Left renal pelvis (tissue), 4 donors: ENCODE results near the gene ENO3. TPM values are rescaled to one million over a fixed set of nuclear protein-coding genes. Genes with fewer than 3 reads are reported as not detected.
"Not testable (repeated sequence)": the region's sequence is repeated elsewhere in the genome, so short reads cannot be mapped to it uniquely, and the experiment has no call there.

Source experiments
- DNase-seq, 4 donors: peaks; one replicate each; pipeline ENCODE4 v3.0.0-alpha.2; 2013; ENCODE audit warnings: low read depth in 4 of 4, low spot score in 3 of 4
- polyA plus RNA-seq, 4 donors: library from polyadenylated mRNA; unstranded; fragments of 120-200 nt; gene quantifications; one replicate each; pipeline ENCODE4 v1.2.1, GENCODE V29; 2013; ENCODE audit not compliant: insufficient read length in 4 of 4

ENO3 gene
- polyA plus RNA-seq: 10 to 100 TPM; 14.8 to 30.0 (median 18.8) TPM

DNA sequence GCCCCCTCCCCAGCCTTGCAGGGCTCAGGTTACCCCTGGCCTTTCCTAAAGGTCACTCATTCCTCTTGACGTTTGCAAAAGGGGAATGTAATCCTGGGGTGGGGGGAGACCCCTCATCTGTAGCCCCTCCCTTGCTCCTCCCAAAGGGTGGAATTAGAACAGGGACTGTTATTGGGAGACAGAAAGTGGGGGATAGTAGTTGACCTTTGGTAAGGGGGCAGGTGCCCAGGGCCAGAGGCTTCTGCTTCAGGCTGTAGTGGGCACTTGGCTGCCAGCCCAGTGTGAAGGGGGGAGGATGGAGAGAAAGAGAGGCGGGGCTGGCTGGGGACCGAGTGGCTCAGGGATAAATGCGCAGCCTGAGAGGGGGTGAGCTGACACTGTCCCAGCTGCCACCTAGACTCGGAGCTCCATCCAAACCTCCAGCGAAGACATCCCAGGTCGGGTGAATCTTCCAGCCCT is at the start of gene ENO3:
Gene ENO3 (plus strand): TSS at position 374 of the 459 bp plus-strand sequence. CDS start 711 bp downstream, outside the sequence.
- no peak for DNase-seq

DNA sequence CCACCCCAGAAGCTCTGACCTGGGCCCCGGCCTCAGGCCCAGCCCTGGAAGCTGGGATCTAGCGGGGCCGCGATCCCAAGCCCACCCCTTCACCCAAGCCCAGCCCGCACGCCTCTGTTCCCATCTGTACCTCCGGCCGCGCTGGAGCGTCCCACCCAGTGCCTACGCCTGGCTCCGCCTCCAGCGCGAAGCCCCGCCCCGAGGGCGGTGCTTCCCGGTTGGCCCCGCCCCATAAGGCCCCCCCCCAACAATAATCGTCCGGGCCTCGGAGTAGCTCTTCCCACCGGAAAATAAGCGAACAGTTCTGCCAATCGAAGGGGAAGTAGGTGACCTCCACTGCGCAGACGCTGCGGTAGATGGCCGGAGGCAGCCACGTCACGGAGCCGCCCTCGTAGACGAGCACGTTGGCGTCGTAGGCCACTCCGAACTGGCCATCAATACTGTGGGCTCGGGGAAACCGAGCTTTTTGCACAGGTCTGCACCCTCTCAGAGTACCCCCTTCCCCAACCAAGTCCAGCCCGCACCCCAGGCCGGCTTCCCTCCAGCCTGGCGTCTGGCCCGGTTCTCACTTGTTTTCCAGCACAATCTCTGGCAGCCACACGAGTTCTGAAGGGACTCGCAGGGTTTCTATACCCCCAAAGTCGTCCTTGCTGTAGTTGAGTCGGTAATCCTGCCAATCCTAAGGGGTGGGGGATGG is 49.1 kb upstream of the ENO3 start:
- DNase-seq: no peak

DNA sequence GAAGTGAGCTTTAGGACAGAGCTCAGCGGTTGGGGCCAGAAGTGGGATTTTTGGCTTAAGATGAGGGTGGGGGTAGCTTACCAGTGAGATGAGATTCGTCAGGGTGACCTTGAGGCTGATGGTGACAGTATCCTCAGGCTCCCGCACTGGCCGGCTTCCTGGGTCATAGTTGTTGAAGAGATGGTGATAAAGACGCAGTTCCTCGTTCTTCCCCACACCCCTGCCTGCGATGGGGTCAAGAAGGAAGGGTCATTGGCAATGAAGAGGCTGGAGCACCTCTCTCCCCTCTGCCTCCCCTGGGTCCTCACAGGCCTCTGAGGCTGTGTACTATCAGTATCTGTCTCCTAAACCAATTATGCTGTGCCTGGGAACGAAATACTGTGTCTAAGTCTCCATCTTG is 48.4 kb upstream of the ENO3 start:
- DNase-seq: no peak

GRCh38 chr17:4903051-4903818 is 47.7 kb upstream of the ENO3 start, which contains the start of gene CHRNE:
Gene CHRNE (minus strand): TSS chr17:4903098. CDS start chr17:4903063, 35 bp downstream.
- DNase-seq: peak; percentile 59 to 77 (median 72)

GRCh38 chr17:4906642-4907041 is 44.3 kb upstream of the ENO3 start:
- not testable (repeated sequence) for DNase-seq

- DNase-seq: no peak
Measured at GRCh38 chr17:4908301-4908700, 42.6 kb upstream of the ENO3 start.

DNA sequence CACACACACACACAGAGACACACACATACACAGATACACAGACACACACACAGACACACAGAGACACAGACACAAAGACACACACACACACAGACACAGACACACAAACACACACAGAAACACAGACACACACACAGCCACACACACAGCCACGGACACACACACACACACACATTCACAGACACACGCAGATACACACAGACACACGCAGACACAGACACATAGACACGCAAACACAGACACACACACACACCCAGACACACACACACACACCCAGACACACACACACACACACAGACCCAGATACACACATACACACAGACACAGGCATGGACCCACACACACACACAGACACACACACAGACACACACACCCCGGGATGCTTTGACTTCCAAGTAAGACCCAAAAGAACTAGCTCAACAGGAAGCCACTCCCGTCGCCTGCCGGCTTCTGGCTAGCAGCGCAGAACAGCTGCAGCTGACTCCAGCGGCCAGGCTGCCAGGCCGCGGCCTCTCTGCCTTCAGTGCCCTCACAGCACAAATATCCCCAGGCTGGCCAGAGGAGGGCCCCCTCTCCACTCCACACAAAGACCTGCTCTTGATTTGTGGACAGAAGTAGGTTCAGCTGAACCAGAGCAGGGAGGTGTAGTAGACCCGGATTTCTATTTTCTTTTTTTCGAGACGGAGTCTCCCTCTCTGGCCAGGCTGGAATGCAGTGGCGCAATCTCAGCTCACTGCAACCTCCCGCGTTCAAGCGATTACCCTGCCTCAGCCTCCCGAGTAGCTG is 42.0 kb upstream of the ENO3 start:
- DNase-seq: peak; percentile 72 to 81 (median 78)

DNA sequence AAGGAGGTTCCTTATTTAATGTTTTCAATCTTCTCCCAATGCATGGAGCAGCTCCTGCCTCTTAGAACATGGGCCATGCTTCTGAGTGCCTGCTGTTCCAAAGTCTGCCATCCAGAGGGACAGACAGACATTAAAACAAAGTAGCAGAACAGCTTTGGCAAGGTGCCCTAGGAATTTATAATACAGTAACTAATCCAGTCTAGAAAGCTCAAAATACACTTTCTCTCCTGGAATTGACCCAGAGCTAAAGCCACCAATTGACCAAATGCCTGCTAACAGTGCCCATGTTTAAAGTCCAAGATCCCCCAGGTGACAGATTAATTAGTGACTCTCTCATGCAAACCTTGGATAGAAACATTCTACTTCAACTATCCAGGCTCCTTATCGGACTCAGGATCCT is 36.9 kb upstream of the ENO3 start:
- DNase-seq: no peak

DNA sequence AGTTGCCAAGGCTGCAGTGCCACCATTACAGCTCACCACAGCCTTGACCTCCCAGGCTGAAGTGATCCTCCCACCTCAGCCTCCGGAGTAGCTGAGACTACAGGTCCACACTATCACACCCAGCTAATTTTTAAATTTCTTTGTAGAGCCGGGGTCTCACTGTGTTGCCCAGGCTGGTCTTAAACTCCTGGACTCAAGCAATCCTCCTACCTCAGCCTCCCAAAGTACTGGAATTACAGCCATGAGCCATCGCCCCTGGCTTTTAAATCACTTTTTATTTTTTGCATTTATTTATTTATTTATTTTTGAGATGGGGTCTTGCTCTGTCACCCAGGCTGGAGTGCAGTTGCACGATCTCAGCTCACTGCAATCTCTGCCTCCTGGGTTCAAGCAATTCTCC is 36.4 kb upstream of the ENO3 start:
- DNase-seq: not testable (repeated sequence)

GRCh38 chr17:4919511-4920047 is 31.3 kb upstream of the ENO3 start:
- DNase-seq: no peak

DNA sequence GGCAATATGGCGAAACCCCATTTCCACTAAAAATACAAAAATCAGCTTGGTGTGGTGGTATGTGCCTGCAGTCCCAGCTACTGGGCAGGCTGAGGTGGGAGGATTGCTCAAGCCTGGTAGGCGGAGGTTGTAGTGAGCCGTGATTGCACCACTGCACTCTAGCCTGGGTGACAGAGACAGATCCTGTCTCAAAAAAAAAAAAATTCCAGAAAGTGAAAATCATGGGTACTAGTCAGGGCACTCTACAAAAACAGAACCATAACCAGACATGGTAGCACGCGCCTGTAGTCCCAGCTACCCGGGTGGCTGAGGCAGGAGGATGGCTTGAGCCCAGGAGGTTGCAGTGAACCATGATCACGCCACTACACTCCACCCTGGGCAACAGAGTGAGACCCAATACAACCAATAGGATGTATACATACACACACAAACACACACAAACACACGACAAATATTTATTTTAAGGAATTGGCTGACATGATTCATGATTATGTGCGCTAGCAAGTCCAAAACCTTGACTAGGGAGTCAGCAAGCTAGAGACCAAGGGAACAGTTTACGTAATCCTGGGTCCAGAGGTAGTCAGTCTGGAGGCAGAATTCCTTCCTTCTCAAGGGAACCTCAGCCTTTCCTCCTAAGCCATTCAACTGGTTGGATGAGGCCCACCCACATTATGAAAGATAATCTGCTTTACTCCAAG is 30.4 kb upstream of the ENO3 start:
- no peak for DNase-seq

- no peak for DNase-seq
Measured at GRCh38 chr17:4921320-4921719, 29.6 kb upstream of the ENO3 start.

GRCh38 chr17:4926577-4927335 is 24.2 kb upstream of the ENO3 start:
- DNase-seq: not testable (repeated sequence)

DNA sequence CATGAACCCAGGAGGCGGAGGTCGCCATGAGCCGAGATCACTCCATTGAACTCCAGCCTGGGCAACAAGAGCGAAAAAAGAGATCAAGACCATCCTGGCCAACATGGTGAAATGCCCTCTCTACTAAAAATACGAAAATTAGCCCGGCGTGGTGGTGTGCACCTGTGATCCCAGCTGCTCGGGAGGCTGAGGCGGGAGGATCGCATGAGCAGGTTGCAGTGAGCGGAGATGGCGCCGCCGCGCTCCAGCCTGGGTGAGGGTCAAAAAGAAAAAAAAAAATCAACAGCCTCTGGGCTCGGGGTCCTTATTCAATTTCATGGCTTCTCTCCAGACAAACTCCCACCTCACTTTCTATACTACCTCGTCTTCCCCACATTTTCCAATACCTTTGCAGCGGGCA is 22.0 kb upstream of the ENO3 start:
- DNase-seq: no peak

DNA sequence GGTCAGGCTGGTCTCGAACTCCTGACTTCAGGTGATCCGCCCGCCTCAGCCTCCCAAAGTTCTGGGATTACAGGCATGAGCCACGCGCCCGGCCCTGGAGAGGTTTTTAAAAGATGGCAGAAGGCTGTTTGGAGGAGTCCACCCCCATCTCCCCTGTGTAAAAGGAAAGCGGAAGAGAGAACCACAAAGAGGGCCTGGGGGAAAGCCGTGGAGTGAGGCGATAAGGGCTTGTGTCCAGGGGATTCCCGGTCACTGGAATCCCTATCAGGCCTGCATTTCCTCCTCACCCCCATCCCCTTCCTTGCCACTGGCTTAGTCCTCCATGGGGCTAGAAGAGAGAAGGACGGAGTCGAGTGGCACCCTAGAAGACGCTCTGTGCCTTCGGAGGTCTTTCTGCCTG is 19.0 kb upstream of the ENO3 start, which contains the start of gene GP1BA:
Gene GP1BA (plus strand): TSS at position 315 of the 400 bp plus-strand sequence. CDS start 328 bp downstream, outside the sequence.
- no peak for DNase-seq

- DNase-seq: no peak
Measured at GRCh38 chr17:4932756-4933155, 18.2 kb upstream of the ENO3 start.

DNA sequence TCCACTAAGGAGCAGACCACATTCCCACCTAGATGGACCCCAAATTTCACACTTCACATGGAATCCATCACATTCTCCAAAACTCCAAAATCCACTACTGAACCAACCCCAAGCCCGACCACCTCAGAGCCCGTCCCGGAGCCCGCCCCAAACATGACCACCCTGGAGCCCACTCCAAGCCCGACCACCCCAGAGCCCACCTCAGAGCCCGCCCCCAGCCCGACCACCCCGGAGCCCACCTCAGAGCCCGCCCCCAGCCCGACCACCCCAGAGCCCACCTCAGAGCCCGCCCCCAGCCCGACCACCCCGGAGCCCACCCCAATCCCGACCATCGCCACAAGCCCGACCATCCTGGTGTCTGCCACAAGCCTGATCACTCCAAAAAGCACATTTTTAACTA is 17.3 kb upstream of the ENO3 start:
- no peak for DNase-seq

GRCh38 chr17:4934173-4934979 is 16.5 kb upstream of the ENO3 start:
- no peak for DNase-seq
